IPS-18a (cell line): ENCODE measurements around the gene DUSP16.

Source experiments
- H3K27ac ChIP-seq: one replicate; pipeline ENCODE4 v1.5.1; 2013; ENCODE audit warnings: low read length
- H3K27me3 ChIP-seq: one replicate; pipeline ENCODE4 v1.6.1; 2013; ENCODE audit warnings: mild to moderate bottlenecking, low read length; ENCODE audit not compliant: control insufficient read depth, insufficient read depth
- H3K36me3 ChIP-seq: one replicate; pipeline ENCODE4 v1.6.1; 2013; ENCODE audit warnings: low read depth, low read length; ENCODE audit not compliant: control insufficient read depth
- H3K4me1 ChIP-seq: one replicate; pipeline ENCODE4 v1.6.1; 2013; ENCODE audit warnings: low read depth, low read length; ENCODE audit not compliant: control insufficient read depth
- H3K4me3 ChIP-seq: one replicate; pipeline ENCODE4 v1.5.1; 2013; ENCODE audit warnings: low read length
- H3K9ac ChIP-seq: one replicate; pipeline ENCODE4 v1.6.1; 2013; ENCODE audit warnings: mild to moderate bottlenecking, low read length, moderate library complexity
- H3K9me3 ChIP-seq: one replicate; pipeline ENCODE4 v1.6.1; 2013; ENCODE audit warnings: low read depth, low read length; ENCODE audit not compliant: control insufficient read depth

DUSP16 gene, protein sequence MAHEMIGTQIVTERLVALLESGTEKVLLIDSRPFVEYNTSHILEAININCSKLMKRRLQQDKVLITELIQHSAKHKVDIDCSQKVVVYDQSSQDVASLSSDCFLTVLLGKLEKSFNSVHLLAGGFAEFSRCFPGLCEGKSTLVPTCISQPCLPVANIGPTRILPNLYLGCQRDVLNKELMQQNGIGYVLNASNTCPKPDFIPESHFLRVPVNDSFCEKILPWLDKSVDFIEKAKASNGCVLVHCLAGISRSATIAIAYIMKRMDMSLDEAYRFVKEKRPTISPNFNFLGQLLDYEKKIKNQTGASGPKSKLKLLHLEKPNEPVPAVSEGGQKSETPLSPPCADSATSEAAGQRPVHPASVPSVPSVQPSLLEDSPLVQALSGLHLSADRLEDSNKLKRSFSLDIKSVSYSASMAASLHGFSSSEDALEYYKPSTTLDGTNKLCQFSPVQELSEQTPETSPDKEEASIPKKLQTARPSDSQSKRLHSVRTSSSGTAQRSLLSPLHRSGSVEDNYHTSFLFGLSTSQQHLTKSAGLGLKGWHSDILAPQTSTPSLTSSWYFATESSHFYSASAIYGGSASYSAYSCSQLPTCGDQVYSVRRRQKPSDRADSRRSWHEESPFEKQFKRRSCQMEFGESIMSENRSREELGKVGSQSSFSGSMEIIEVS

DNA sequence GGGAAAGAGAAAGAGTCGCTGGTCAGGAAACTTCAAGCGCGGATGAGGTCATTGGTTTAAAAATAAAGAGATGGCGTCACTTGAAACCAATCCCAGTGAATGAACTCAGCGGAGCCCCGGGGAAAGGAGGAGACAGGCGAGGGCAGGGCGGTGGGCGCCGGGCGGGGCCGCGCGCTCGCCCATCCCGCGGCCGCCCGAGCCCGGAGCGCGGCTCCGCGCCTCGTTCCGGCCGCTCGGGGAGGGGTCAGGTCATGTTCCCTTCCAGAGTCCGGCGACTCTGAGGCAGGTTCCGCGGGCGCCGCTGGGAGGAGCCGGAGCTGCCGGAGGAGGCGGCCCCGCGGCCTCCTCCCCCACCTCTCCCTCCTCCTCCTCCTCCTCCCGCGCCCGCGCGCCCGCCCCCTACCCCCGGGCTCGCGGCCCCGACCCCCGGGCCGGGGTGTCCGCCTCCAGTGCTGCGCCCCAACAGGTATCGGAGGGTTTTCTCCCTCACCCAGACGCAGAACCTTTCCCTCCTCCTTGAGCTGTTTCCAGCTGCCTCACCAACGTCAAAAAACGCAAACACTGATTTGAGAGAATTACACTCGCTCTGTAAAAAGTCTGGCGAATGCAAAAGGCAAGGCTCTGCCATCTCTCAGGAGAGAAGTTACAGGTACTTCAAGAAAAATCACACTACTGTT lies at the start of gene DUSP16:
Gene DUSP16 (minus strand): TSS at position 279 of the 677 bp plus-strand sequence. CDS start 41,765 bp downstream, outside the sequence.
- H3K9ac ChIP-seq, result peak within 1 kb of the TSS; percentile 92
- peak within 1 kb of the TSS; percentile 46 for H3K27ac ChIP-seq
- H3K9me3 ChIP-seq, result no peaks in the 10 kb centered on the region
- H3K4me1 ChIP-seq, result peaks cover 33% of the 10 kb centered on the region
- H3K36me3 ChIP-seq, result no peaks in the 10 kb centered on the region
- no peaks in the 10 kb centered on the region for H3K27me3 ChIP-seq
- peak within 1 kb of the TSS; percentile 94 for H3K4me3 ChIP-seq

DNA sequence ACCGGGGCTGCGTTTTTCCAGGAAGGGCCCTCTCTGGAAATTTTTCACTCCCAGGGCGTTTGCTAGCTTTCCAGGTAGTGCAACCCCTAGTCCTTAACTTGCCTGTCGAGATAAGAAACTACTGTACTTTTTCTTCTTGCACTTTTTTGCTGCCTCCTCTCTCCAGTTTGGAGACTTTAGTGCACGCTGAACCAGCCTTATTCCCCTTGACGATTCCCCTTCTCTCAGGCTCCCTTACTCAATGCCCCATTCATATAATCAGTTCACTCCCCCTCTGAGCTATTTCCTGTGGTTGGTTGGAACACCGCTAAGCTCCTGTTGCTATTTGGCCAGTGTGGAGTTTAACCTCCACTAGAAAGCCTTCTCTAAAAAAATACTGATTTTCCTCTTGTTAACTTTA lies 49.7 kb upstream of the DUSP16 start:
- H3K4me1 ChIP-seq, result peaks cover 4% of the 10 kb centered on the region
- H3K9ac ChIP-seq, result peak overlapping the region; percentile 74
- H3K9me3 ChIP-seq, result no peaks in the 10 kb centered on the region
- H3K36me3 ChIP-seq, result no peaks in the 10 kb centered on the region
- H3K27me3 ChIP-seq, result no peaks in the 10 kb centered on the region
- H3K4me3 ChIP-seq, result peak overlapping the region; percentile 94
- no peak overlapping the region for H3K27ac ChIP-seq

DNA sequence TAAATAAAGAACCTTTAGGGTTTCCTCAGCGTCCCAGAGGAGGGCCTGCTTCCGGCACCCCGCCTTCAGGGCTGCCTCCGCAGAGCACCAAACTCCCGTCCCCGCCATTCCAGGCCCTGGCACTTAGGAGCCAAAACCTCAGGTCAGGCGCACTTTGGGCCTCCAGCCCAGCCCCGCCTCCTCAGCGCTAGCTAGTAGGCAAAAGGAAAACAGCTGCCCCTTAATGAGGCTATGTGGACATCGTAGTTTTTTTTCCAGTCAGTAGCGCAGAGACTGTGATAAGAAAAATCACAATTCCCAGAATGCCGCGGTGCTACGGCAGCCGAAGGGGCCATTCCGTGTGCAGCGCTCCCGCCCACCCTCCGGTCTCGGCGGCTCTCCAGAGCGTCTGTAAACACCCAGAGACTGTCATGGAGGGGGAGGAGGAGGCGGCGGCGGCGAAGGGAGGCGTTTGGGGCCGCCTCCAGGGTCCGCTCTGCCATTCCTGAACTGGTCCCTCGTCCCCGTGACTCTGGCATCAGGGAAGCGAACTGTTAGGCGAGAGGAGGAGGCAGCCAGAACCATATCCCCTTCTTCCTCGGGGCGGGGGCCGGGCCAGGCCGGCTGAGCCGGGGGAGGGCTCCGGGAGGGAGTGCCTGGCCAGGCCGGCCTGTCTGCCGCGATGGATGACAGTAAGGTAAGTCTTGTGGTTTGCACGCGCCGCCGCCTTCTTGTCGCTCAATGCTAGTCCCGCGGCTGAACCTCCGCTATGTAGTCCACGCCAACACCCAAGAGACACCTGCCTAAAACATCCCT lies 49.0 kb upstream of the DUSP16 start, which contains the start of gene CREBL2:
Gene CREBL2 (plus strand): TSS at position 365 of the 795 bp plus-strand sequence. CDS start 297 bp downstream, at position 662.
- H3K9ac ChIP-seq, result peak within 1 kb of the TSS; percentile 74
- no peaks in the 10 kb centered on the region for H3K27me3 ChIP-seq
- H3K27ac ChIP-seq, result peak within 1 kb of the TSS; percentile 21
- no peaks in the 10 kb centered on the region for H3K36me3 ChIP-seq
- peaks cover 10% of the 10 kb centered on the region for H3K4me1 ChIP-seq
- peak within 1 kb of the TSS; percentile 94 for H3K4me3 ChIP-seq
- no peaks in the 10 kb centered on the region for H3K9me3 ChIP-seq

DNA sequence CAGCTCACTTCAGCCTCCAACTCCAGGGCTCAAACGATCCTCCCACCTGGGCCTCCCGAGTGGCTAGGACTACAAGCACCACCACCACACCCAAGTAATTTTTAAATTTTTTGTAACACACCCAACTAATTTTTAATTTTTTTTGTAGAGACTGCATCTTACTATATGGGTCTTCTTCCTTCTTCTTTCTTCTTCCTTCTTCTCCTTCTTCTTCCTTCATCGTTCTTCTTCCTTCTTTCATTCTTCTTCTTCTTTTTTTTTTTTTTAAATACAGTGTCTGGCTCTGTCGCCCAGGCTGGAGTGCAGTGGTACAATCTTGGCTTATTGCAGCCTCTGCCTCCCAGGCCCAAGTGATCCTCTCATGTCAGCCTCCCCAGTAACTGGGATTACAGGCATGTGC lies 48.0 kb upstream of the DUSP16 start:
- no peak overlapping the region for H3K9ac ChIP-seq

DNA sequence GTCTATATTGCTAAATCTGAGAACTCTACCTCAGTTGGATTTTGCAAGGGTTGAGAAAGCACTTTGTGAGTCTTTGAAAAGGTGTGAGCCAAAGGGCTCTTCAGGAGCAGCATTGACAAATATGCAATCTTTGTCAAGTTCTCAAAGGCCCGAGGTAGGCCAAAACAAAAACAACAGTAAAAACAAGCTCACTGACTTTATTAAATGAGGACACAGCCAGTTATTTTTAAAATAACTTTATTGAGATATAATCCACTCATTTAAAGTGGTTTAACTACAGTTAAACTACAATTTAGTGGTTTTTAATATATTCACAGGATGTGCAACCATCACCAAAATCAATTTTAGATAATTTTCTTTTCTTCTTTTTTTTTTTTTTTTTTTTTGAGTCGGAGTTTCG lies 47.0 kb upstream of the DUSP16 start:
- Histone ChIP-seq H3K9ac (no peak overlapping the region), H3K4me3 (no peak overlapping the region), H3K36me3 (no peaks in the 10 kb centered on the region), H3K27ac (no peak overlapping the region), H3K27me3 (no peaks in the 10 kb centered on the region), H3K9me3 (no peaks in the 10 kb centered on the region), H3K4me1 (peaks cover 11% of the 10 kb centered on the region)

More for the DNA sequence above, 48.0 kb upstream of the DUSP16 start:
- Histone ChIP-seq H3K4me1 (peaks cover 11% of the 10 kb centered on the region), H3K9me3 (no peaks in the 10 kb centered on the region), H3K36me3 (no peaks in the 10 kb centered on the region), H3K27me3 (no peaks in the 10 kb centered on the region), H3K4me3 (peak overlapping the region; percentile 94), H3K27ac (no peak overlapping the region)

DNA sequence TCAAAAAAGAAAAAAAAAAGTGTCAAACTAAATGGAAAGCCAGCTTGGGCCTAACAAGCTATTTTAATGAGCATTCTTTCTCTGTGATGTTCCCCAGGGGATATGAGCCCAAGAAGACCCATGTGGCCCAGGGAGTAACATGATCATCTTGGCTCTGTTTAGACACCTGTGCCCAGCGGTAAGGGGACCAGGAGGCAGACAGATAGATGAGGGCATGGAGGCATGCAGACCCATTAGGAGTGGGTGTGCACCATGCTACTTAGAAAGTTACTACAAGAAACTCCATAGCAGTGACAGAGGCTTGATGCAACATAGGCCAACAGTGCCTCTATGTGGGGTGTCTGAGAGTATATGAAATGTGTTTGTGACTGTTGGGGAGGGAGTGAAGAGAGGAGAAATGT lies 45.9 kb upstream of the DUSP16 start:
- H3K27me3 ChIP-seq, result no peaks in the 10 kb centered on the region
- no peak overlapping the region for H3K9ac ChIP-seq
- no peak overlapping the region for H3K4me3 ChIP-seq
- no peak overlapping the region for H3K27ac ChIP-seq
- peaks cover 11% of the 10 kb centered on the region for H3K4me1 ChIP-seq
- H3K36me3 ChIP-seq, result no peaks in the 10 kb centered on the region
- H3K9me3 ChIP-seq, result no peaks in the 10 kb centered on the region

DNA sequence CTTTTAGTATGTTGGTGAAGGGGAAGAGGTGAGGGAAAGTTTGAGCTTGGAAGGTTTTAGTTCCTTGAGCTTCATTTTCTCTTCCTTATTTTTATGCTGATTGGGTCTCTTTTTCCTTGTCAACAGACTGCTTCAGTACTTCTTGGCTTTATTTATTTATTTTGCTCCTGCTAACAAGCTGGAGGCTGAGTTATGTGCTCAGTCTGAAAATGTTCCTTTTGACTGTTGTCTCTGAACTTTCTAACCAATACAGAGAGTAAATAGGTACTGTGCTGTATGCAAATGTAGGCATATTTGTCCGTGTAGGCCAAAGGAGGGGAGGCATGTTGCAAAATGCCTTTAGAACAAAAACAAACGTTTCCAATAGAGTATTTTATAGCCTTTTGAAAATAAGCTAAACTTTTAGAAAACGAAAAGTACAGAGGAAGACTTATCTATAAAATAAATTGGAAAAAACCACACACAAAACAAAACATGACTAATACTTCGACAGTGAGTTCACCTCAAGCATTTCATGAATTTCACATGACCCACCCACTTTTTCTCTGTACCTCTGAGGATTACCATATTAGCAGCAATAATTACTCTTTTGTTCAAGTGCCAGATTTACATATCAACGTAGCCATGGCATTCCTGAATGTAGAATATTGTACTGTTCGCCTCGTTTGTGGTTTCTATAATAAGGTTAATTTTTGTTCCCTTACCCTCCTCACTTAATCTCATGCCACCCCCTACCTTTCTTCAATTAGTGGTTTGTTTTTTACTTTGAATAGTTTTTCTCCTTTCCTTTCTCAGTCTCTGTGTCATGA lies 44.3 kb upstream of the DUSP16 start:
- H3K27me3 ChIP-seq, result no peaks in the 10 kb centered on the region
- no peak overlapping the region for H3K27ac ChIP-seq
- H3K4me1 ChIP-seq, result peaks cover 7% of the 10 kb centered on the region
- H3K4me3 ChIP-seq, result no peak overlapping the region
- H3K36me3 ChIP-seq, result no peaks in the 10 kb centered on the region
- no peak overlapping the region for H3K9ac ChIP-seq
- no peaks in the 10 kb centered on the region for H3K9me3 ChIP-seq

DNA sequence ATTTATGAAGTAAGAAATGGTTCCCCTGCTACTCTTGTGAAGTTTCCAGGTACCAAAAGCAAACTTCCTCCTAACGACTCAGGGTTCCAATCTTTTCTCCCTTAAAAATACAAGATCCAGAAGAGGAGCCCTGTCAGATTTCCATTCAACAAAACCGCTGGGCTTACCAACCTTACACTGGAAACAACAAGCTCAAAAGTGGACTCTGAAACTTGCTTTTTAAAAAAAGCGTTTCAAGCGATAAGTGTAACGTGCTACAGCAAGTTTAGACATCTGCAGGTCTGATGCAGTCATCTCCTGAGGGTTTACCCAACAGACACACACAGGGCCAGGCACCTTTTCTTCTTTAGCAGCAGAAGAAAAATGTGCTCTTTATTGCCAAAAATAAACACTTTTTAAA lies 42.1 kb upstream of the DUSP16 start:
- Histone ChIP-seq H3K9ac (no peak overlapping the region), H3K9me3 (no peaks in the 10 kb centered on the region), H3K4me1 (peaks cover 7% of the 10 kb centered on the region), H3K4me3 (no peak overlapping the region), H3K27ac (no peak overlapping the region), H3K27me3 (no peaks in the 10 kb centered on the region), H3K36me3 (no peaks in the 10 kb centered on the region)

DNA sequence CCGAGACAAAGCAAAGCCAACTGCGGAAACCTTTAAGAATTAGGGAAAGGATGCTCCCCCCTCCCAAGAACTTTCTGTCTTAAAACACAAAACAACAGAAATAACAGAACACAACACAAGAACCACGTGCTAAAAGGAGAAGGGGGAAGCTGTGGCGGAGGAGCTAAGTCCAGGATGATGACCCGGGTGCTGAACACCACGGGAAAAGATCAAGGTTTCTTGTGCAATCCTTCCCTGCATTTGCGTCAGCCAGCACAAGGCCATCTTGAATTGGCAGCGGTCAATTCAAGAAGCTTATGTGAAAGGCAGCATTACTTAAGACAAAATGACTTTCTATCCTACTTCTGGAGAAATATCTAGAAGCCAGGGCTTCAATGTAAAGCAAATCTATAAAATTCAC lies 38.0 kb upstream of the DUSP16 start:
- Histone ChIP-seq H3K27ac (no peak overlapping the region), H3K9me3 (no peaks in the 10 kb centered on the region), H3K9ac (no peak overlapping the region), H3K4me3 (no peak overlapping the region), H3K4me1 (no peaks in the 10 kb centered on the region), H3K36me3 (no peaks in the 10 kb centered on the region), H3K27me3 (no peaks in the 10 kb centered on the region)

DNA sequence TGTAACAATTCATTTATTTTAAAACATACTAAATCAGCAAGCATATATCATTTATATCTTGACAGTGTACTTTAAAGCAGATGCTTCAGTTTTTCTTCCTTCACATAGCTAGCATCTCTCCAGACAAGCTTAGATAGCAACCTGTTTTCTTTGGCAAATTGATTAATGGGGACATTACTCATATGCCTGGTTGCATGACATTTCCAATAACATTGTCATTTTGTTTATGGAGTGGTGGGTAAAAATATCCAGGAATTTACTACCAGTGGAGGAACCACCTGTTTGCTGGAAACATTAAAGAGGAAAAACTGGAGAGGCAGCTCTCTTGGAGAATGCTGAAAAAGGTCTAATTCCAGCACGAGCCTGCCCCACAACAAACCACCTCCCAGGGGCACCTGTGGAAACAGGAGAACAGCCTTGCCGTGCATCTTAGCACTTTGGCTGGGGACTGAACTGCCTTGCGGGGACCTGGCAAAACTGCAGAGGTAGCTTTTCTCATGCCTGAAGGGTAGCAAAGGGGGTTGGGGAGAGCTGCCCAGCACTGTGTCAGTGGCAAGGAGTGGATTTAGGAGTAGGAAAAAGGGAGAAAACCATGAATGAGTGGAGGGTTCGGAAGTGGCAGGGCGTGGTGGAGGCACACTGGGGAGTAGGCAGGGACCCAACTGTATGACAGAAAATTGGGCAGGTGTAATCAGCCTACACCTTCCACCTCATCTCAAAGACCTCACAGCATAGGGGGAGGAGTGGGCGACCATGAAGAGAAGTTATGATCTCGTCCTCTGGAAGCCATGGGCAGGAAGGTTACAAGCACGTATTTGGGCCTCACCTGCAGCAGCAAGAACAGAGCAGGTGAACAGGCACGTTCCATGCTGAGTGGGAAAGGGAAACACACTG lies 37.3 kb upstream of the DUSP16 start:
- Histone ChIP-seq H3K36me3 (no peaks in the 10 kb centered on the region), H3K27me3 (no peaks in the 10 kb centered on the region), H3K9me3 (no peaks in the 10 kb centered on the region), H3K9ac (no peak overlapping the region), H3K27ac (no peak overlapping the region), H3K4me3 (no peak overlapping the region), H3K4me1 (no peaks in the 10 kb centered on the region)
